IMR-90 (cell line): ENCODE results near the gene SWI5. TPM values are rescaled to one million over a fixed set of nuclear protein-coding genes. Genes with fewer than 3 reads are reported as not detected.

Source experiments
- ATAC-seq: fragments of 200-7000 bp; cut with Tn5 transposase; 2 replicates; pipeline ENCODE4 v1.9.1; 2020; ENCODE audit warnings: low read depth, mild to moderate bottlenecking, moderate library complexity
- BruUV-seq: library from RNA; stranded (reverse); fragments of 400-500 nt; replicated peaks from 2 replicates; lab custom pipeline; 2021; lab: Mats Ljungman, UMichigan
- CTCF ChIA-PET: fragments of 300-600 bp; formaldehyde crosslinking; extraction: SDS; loops from one replicate; lab custom pipeline; 2021; ENCODE audit warnings: antibody characterized with exemption; lab: Yijun Ruan, JAX
- POLR2A ChIA-PET: fragments of 300-600 bp; sonication (Branson Sonifier 250); formaldehyde crosslinking; loops from one replicate; lab custom pipeline; 2022; ENCODE audit warnings: antibody characterized with exemption; ENCODE audit not compliant: unreplicated experiment; lab: Charles Lee
- DNase-seq: peaks from one replicate; pipeline ENCODE4 v3.0.0; 2013
- H2AFZ ChIP-seq: replicated peaks from 2 replicates; pipeline ENCODE3; 2013; ENCODE audit warnings: low read length, mild to moderate bottlenecking; ENCODE audit not compliant: poor library complexity
- H2AK5ac ChIP-seq: 2 replicates; pipeline ENCODE4 v1.6.1; 2013; ENCODE audit warnings: low read depth, low read length, inconsistent platforms
- H2AK9ac ChIP-seq: replicated peaks from 2 replicates; pipeline ENCODE3; 2013; ENCODE audit warnings: mild to moderate bottlenecking, low read depth, low read length, moderate library complexity; ENCODE audit not compliant: poor library complexity
- H2BK120ac ChIP-seq: 2 replicates; pipeline ENCODE4 v1.6.1; 2013; ENCODE audit warnings: low read depth, low read length, inconsistent platforms
- H2BK15ac ChIP-seq: 3 replicates; pipeline ENCODE4 v1.6.1; 2013; ENCODE audit warnings: low read depth, low read length, inconsistent platforms
- H2BK20ac ChIP-seq: 2 replicates; pipeline ENCODE4 v1.6.1; 2013; ENCODE audit warnings: low read depth, mild to moderate bottlenecking, inconsistent platforms, low read length, moderate library complexity
- H2BK5ac ChIP-seq: 2 replicates; pipeline ENCODE4 v1.6.1; 2013; ENCODE audit warnings: mild to moderate bottlenecking, low read depth, low read length, inconsistent platforms; ENCODE audit not compliant: poor library complexity, severe bottlenecking
- H3K14ac ChIP-seq: replicated peaks from 2 replicates; pipeline ENCODE4 v1.6.1; 2013; ENCODE audit warnings: low read depth, low read length, inconsistent platforms
- H3K18ac ChIP-seq: 2 replicates; pipeline ENCODE4 v1.6.1; 2013; ENCODE audit warnings: low read depth, low read length, control low read depth
- H3K23ac ChIP-seq: 2 replicates; pipeline ENCODE4 v1.6.1; 2013; ENCODE audit warnings: low read depth, low read length, inconsistent platforms
- H3K27ac ChIP-seq: 2 replicates; pipeline ENCODE4 v1.5.1; 2013; ENCODE audit warnings: mild to moderate bottlenecking, control low read depth, low read length; ENCODE audit not compliant: insufficient read depth
- H3K27me3 ChIP-seq: 2 replicates; pipeline ENCODE4 v1.6.1; 2013; ENCODE audit warnings: low read length; ENCODE audit not compliant: control insufficient read depth, insufficient read depth
- H3K36me3 ChIP-seq: 2 replicates; pipeline ENCODE4 v1.6.1; 2013; ENCODE audit warnings: low read length, mixed read lengths; ENCODE audit not compliant: control insufficient read depth, insufficient read depth
- H3K4ac ChIP-seq: 2 replicates; pipeline ENCODE4 v1.6.1; 2013; ENCODE audit warnings: low read depth, low read length, inconsistent platforms
- H3K4me1 ChIP-seq: 2 replicates; pipeline ENCODE4 v1.6.1; 2013; ENCODE audit warnings: low read length, mixed read lengths; ENCODE audit not compliant: control insufficient read depth, insufficient read depth
- H3K4me2 ChIP-seq: 2 replicates; pipeline ENCODE4 v1.6.1; 2013; ENCODE audit warnings: low read depth, mild to moderate bottlenecking, control low read depth, low read length, moderate library complexity
- H3K4me3 ChIP-seq: 2 replicates; pipeline ENCODE4 v1.5.1; 2013; ENCODE audit warnings: low read depth, mild to moderate bottlenecking, control low read depth, low read length, moderate library complexity; ENCODE audit not compliant: insufficient read depth
- H3K56ac ChIP-seq: 2 replicates; pipeline ENCODE4 v1.6.1; 2013; ENCODE audit warnings: low read length, inconsistent platforms; ENCODE audit not compliant: insufficient read depth; ENCODE audit errors: extremely low read depth
- H3K79me1 ChIP-seq, 2 experiments: 2 replicates each; pipeline ENCODE4 v1.6.1; 2013; ENCODE audit warnings: low read length in 2 of 2, inconsistent platforms in 1 of 2, low read depth in 1 of 2
- H3K9ac ChIP-seq: 2 replicates; pipeline ENCODE4 v1.6.1; 2013; ENCODE audit warnings: low read depth, low read length, control low read depth
- H3K9me1 ChIP-seq: 2 replicates; pipeline ENCODE4 v1.6.1; 2013; ENCODE audit warnings: low read length, inconsistent platforms; ENCODE audit not compliant: insufficient read depth
- H3K9me3 ChIP-seq: 2 replicates; pipeline ENCODE4 v1.6.1; 2013; ENCODE audit warnings: low read length; ENCODE audit not compliant: control insufficient read depth, insufficient read depth
- H4K20me1 ChIP-seq: 2 replicates; pipeline ENCODE4 v1.6.1; 2013; ENCODE audit warnings: low read length, inconsistent platforms; ENCODE audit not compliant: insufficient read depth
- H4K5ac ChIP-seq: 2 replicates; pipeline ENCODE4 v1.6.1; 2013; ENCODE audit warnings: mild to moderate bottlenecking, low read depth, low read length, control low read depth
- H4K8ac ChIP-seq, 2 experiments: 2 replicates each; pipeline ENCODE4 v1.6.1; 2013; ENCODE audit warnings: low read depth in 2 of 2, low read length in 2 of 2, control low read depth in 1 of 2, inconsistent platforms in 1 of 2
- H4K91ac ChIP-seq: 2 replicates; pipeline ENCODE4 v1.6.1; 2013; ENCODE audit warnings: low read depth, low read length, inconsistent platforms; ENCODE audit not compliant: insufficient read depth
- BHLHE40 ChIP-seq: fragments of 150-350 bp; IDR thresholded peaks from 2 replicates; pipeline ENCODE4 v1.6.1; 2016; ENCODE audit warnings: mild to moderate bottlenecking, low read depth, low read length
- CEBPB ChIP-seq: IDR thresholded peaks from 2 replicates; pipeline ENCODE4 v1.6.1; 2012; ENCODE audit warnings: low read depth, low read length, improper control_type of control experiment
- CHD1 ChIP-seq: IDR thresholded peaks from 2 replicates; pipeline ENCODE4 v1.6.1; 2012; ENCODE audit warnings: low read depth, low read length, improper control_type of control experiment
- MAFK ChIP-seq: IDR thresholded peaks from 2 replicates; pipeline ENCODE4 v1.6.1; 2012; ENCODE audit warnings: low read depth, low read length, improper control_type of control experiment
- MAZ ChIP-seq: IDR thresholded peaks from 2 replicates; pipeline ENCODE4 v1.6.1; 2012; ENCODE audit warnings: low read depth, mild to moderate bottlenecking, low read length, improper control_type of control experiment, moderate library complexity, borderline replicate concordance
- MXI1 ChIP-seq: IDR thresholded peaks from 2 replicates; pipeline ENCODE4 v1.6.1; 2012; ENCODE audit warnings: low read depth, mild to moderate bottlenecking, low read length, moderate library complexity, borderline replicate concordance
- NFE2L2 ChIP-seq: fragments of 150-350 bp; IDR thresholded peaks from 2 replicates; pipeline ENCODE4 v1.6.1; 2016; ENCODE audit warnings: low read depth, mild to moderate bottlenecking, low read length
- POLR2A ChIP-seq: IDR thresholded peaks from 2 replicates; pipeline ENCODE4 v1.6.1; 2012; ENCODE audit warnings: mild to moderate bottlenecking, low read depth, low read length
- RCOR1 ChIP-seq: IDR thresholded peaks from 2 replicates; pipeline ENCODE4 v1.6.1; 2012; ENCODE audit warnings: mild to moderate bottlenecking, low read length, improper control_type of control experiment; ENCODE audit not compliant: insufficient replicate concordance
- SMC3 ChIP-seq: fragments of 150-350 bp; IDR thresholded peaks from 2 replicates; pipeline ENCODE4 v1.6.1; 2016; ENCODE audit warnings: low read depth, mild to moderate bottlenecking, antibody characterized with exemption, low read length, moderate library complexity
- WGBS, 2 experiments: methylation state at CpG; one replicate each; pipeline versions ENCODE4 v1.1.5 to v1.1.7; 2013; ENCODE audit warnings: missing lambda C conversion rate in 2 of 2; ENCODE audit not compliant: insufficient read length in 1 of 2; ENCODE audit errors: extremely low coverage in 2 of 2; 5-methylcytosine and 5-hydroxymethylcytosine counted together
- dilution Hi-C: fragments of 300-500 bp; cut with HindIII; formaldehyde crosslinking; loops from one replicate; pipeline ENCODE4 v1.14.3; 2018; ENCODE audit warnings: low sequenced_read_pairs; ENCODE audit not compliant: unreplicated experiment
- in situ Hi-C: fragments of 300-500 bp; cut with MboI; formaldehyde crosslinking; loops from 3 replicates; pipeline ENCODE4 v1.14.3; 2019; ENCODE audit warnings: low sequenced_read_pairs, inconsistent platforms, mixed read lengths
- intact Hi-C: fragments of 100-400 bp; cut with micrococcal nuclease; formaldehyde crosslinking; loops from 2 replicates; pipeline ENCODE4 v1.10.0; 2022
- polyA plus RNA-seq, 3 experiments: library from polyadenylated mRNA; depleted of rRNA; stranded (reverse); fragments of >200 nt; gene quantifications; 2 replicates each; pipeline ENCODE4 v1.2.3, GENCODE V29; 2012; ENCODE audit warnings: low replicate concordance in 1 of 3
- total RNA-seq: library from RNA; depleted of rRNA; stranded (reverse); fragments of >200 nt; gene quantifications from 2 replicates; pipeline ENCODE4 v1.2.3, GENCODE V29; 2012
- TF ChIP-seq, protein P1 (sequence below): fragments of 150-350 bp; IDR thresholded peaks from 2 replicates; pipeline ENCODE4 v1.6.1; 2017; ENCODE audit warnings: mild to moderate bottlenecking, antibody characterized with exemption, low read length, low read depth
- TF ChIP-seq, protein P2 (sequence below): fragments of 150-350 bp; IDR thresholded peaks from 2 replicates; pipeline ENCODE4 v1.6.1; 2016; ENCODE audit warnings: low read depth, mild to moderate bottlenecking, low read length, moderate library complexity, borderline replicate concordance
- TF ChIP-seq, protein P3 (sequence below): conservative IDR thresholded peaks from 2 replicates; pipeline ENCODE4 v1.5.1; 2012; ENCODE audit warnings: mild to moderate bottlenecking, low read depth, low read length, improper control_type of control experiment

Gene SWI5
- total and polyA plus RNA-seq, 2 of the 4 experiments (the other 2 are of a cell fraction): 38.9 to 93.5 TPM

DNA sequence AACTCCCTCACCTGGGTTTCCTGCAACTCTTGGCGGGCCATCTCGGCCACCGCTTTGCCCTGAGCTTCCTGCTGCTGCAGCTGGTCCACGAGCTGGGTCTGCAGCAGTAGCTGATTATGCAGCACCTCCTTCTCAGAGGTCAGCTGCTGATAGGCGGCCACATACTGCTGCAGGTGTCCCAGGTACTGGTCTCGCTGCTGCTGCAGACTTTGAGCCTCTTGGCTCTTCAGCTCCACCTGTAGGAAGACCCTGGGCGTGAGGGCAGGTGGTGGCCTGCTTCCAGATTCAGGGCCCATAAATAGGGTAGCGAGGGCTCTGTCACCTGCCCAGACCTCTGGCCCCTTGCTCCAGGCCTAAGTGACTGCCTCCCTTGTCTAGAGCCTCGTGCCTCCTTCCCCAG, 16.9 kb upstream of the SWI5 start:
- dilution Hi-C loops: no loop called here
- DNase-seq: no peak
- H3K36me3 ChIP-seq: peaks cover 73% of the 10 kb centered on the region

More for the DNA sequence above, 16.9 kb upstream of the SWI5 start:
- no peak overlapping the region for H3K23ac ChIP-seq
- in situ Hi-C loops: no loop called here
- no peak overlapping the region for H3K18ac ChIP-seq
- no peak overlapping the region for H4K91ac ChIP-seq
- H2AFZ ChIP-seq: no peak overlapping the region
- 93% methylated on average over 6 of the region's 9 CpGs; no CpG with 5 or more reads in 1 of the 2 experiments for WGBS, 2 experiments
- H3K79me1 ChIP-seq: peaks cover 5% of the 10 kb centered on the region in 2 experiments; a peak in 1 of 4 replicates
- H3K27me3 ChIP-seq: no peaks in the 10 kb centered on the region
- peaks cover 12% of the 10 kb centered on the region for H4K20me1 ChIP-seq
- H3K9ac ChIP-seq: no peak overlapping the region
- no peak overlapping the region for H4K8ac ChIP-seq
- H3K27ac ChIP-seq: no peak overlapping the region
- no peak overlapping the region for H3K14ac ChIP-seq
- no peaks in the 10 kb centered on the region for H3K9me3 ChIP-seq
- TF ChIP-seq NFE2L2 (no peak), MXI1 (no peak), POLR2A (no peak), CEBPB (no peak), CHD1 (no peak), MAZ (no peak), MAFK (no peak), SMC3 (no peak), RCOR1 (no peak), BHLHE40 (no peak)
- TF ChIP-seq, protein P1, sequence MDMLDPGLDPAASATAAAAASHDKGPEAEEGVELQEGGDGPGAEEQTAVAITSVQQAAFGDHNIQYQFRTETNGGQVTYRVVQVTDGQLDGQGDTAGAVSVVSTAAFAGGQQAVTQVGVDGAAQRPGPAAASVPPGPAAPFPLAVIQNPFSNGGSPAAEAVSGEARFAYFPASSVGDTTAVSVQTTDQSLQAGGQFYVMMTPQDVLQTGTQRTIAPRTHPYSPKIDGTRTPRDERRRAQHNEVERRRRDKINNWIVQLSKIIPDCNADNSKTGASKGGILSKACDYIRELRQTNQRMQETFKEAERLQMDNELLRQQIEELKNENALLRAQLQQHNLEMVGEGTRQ: no peak
- TF ChIP-seq, protein P2, sequence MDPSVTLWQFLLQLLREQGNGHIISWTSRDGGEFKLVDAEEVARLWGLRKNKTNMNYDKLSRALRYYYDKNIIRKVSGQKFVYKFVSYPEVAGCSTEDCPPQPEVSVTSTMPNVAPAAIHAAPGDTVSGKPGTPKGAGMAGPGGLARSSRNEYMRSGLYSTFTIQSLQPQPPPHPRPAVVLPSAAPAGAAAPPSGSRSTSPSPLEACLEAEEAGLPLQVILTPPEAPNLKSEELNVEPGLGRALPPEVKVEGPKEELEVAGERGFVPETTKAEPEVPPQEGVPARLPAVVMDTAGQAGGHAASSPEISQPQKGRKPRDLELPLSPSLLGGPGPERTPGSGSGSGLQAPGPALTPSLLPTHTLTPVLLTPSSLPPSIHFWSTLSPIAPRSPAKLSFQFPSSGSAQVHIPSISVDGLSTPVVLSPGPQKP: no peak
- TF ChIP-seq, protein P3, sequence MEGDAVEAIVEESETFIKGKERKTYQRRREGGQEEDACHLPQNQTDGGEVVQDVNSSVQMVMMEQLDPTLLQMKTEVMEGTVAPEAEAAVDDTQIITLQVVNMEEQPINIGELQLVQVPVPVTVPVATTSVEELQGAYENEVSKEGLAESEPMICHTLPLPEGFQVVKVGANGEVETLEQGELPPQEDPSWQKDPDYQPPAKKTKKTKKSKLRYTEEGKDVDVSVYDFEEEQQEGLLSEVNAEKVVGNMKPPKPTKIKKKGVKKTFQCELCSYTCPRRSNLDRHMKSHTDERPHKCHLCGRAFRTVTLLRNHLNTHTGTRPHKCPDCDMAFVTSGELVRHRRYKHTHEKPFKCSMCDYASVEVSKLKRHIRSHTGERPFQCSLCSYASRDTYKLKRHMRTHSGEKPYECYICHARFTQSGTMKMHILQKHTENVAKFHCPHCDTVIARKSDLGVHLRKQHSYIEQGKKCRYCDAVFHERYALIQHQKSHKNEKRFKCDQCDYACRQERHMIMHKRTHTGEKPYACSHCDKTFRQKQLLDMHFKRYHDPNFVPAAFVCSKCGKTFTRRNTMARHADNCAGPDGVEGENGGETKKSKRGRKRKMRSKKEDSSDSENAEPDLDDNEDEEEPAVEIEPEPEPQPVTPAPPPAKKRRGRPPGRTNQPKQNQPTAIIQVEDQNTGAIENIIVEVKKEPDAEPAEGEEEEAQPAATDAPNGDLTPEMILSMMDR: no peak
- POLR2A ChIA-PET: no interaction called here
- no peak overlapping the region for H2BK15ac ChIP-seq
- CTCF ChIA-PET: no interaction called here
- BruUV-seq: no TSS peak
- no peaks in the 10 kb centered on the region for H3K4me1 ChIP-seq
- no peak overlapping the region for H3K4ac ChIP-seq
- H3K56ac ChIP-seq: no peak overlapping the region
- H3K4me3 ChIP-seq: no peak overlapping the region
- H4K5ac ChIP-seq: no peak overlapping the region
- H2AK9ac ChIP-seq: no peak overlapping the region
- H2BK20ac ChIP-seq: no peak overlapping the region
- intact Hi-C loops: no loop called here
- H2BK5ac ChIP-seq: no peak overlapping the region
- H3K4me2 ChIP-seq: no peak overlapping the region
- H3K9me1 ChIP-seq: no peaks in the 10 kb centered on the region
- ATAC-seq: no peak
- H2BK120ac ChIP-seq: no peak overlapping the region
- H2AK5ac ChIP-seq: no peak overlapping the region
